ENCODE results near the gene SPATA31E1. TPM values are rescaled to one million over a fixed set of nuclear protein-coding genes. Genes with fewer than 3 reads are reported as not detected.

SPATA31E1 gene
- not detected in 2 replicates for total RNA-seq (2011; cell fraction: chromatin; rRNA removed; ENCODE audit: low replicate concordance)
- not detected in 2 replicates for total RNA-seq (2011; cell fraction: nucleolus; rRNA removed)
- not detected in 2 replicates for total RNA-seq (2011; cell fraction: nucleoplasm; rRNA removed)
- total RNA-seq (2014; rRNA removed) (not detected in 2 replicates), total RNA-seq (2014; rRNA removed; fragmentation: Illumina TruSeq; extraction: Trizol) (not detected in 2 replicates), total RNA-seq (2015; rRNA removed; fragmentation: Illumina TruSeq; extraction: Trizol) (not detected in 2 replicates), total RNA-seq (2021) (not detected in 2 replicates), polyA plus RNA-seq (2011; rRNA removed) (not detected in 2 replicates), polyA plus RNA-seq (2014; fragmentation: Illumina TruSeq; extraction: Trizol) (not detected in 2 replicates), polyA plus RNA-seq (2014; fragmentation: Nextera tagmentation; extraction: Ambion mirVana) (not detected), polyA plus RNA-seq (2014; rRNA removed) (not detected in 2 replicates), polyA minus RNA-seq (2011; rRNA and poly(A)+ RNA removed) (not detected in 2 replicates), Bru-seq, nascent RNA (not detected), BruChase-seq, experiment 1, labeled RNA remaining after a 2-hour chase (not detected), BruChase-seq, experiment 2, labeled RNA remaining after a 6-hour chase (not detected)
- not detected in 2 replicates for polyA plus RNA-seq (2011; cell fraction: cytosol; rRNA removed)
- polyA plus RNA-seq (2011; cell fraction: nucleus; rRNA removed): not detected in 2 replicates
- polyA plus RNA-seq (2012): 0.03 TPM in 1 of 2 replicates, not detected in the other
- polyA minus RNA-seq (2011; cell fraction: cytosol; rRNA and poly(A)+ RNA removed): not detected in 2 replicates
- polyA minus RNA-seq (2011; cell fraction: nucleus; rRNA and poly(A)+ RNA removed): not detected in 2 replicates
- long read RNA-seq, experiment 1: 0 reads
- long read RNA-seq, experiment 2: 0 reads
- long read RNA-seq, experiment 3: 0 reads

- Histone ChIP-seq H2AFZ (ENCODE audit: low read depth, low read length) (no peak within 1 kb of the TSS), H3K27me3 (ENCODE audit: control insufficient read depth in 2 of 2, insufficient read depth in 2 of 2, low read length in 2 of 2) (peaks cover 0 to 28% of the 10 kb centered on the region in 2 experiments; a peak in 2 of 5 replicates), H3K4me2 (ENCODE audit: insufficient read depth, low read length) (no peak within 1 kb of the TSS), H3K9ac (ENCODE audit: insufficient read depth in 1 of 2, low read depth in 2 of 2, low read length in 2 of 2) (no peak within 1 kb of the TSS), H3K9me1 (ENCODE audit: control insufficient read depth, insufficient read depth, low read length) (no peaks in the 10 kb centered on the region), H3K4me1 (replicated peaks in 1 of 2; ENCODE audit: control insufficient read depth in 2 of 2, insufficient read depth in 2 of 2, low read length in 2 of 2) (peaks cover 4 to 6% of the 10 kb centered on the region in 2 experiments; a peak in 3 of 5 replicates), H3K4me3 (no peak within 1 kb of the TSS), H3K36me3 (ENCODE audit: control insufficient read depth, insufficient read depth, low read length) (no peaks in the 10 kb centered on the region), H3K9me3 (replicated peaks; ENCODE audit: control insufficient read depth, insufficient read depth, low read depth, low read length) (no peaks in the 10 kb centered on the region), H3K27ac (ENCODE audit: extremely low read depth, low read depth, low read length) (no peak within 1 kb of the TSS), H3K79me2 (ENCODE audit: control insufficient read depth, insufficient read depth, low read length) (no peaks in the 10 kb centered on the region), H4K20me1 (replicated peaks; ENCODE audit: control insufficient read depth, insufficient read depth, low read length) (no peaks in the 10 kb centered on the region)
- intact Hi-C loops (cut with micrococcal nuclease): no loop called here
- 10% methylated on average over 2 of the region's 5 CpGs for whole genome bisulfite sequencing (ENCODE audit: insufficient coverage, low coverage, missing lambda C conversion rate)
- no peak for ATAC-seq
- in situ Hi-C loops (cut with MboI): no loop called here
- no peak for FAIRE-seq
- no TSS peak for BruUV-seq (replicated peaks)
- CTCF ChIA-PET (ENCODE audit: low intra/inter-chr PET ratio): no interaction called here
- POLR2A ChIA-PET: no interaction called here
- peak in 1 of 4 experiments; percentile 13 for DNase-seq (ENCODE audit: extremely low read depth in 1 of 4, low spot score in 3 of 4)
- TF ChIP-seq ETV1 (tag; conservative IDR thresholded peaks at IDR 0.05; ENCODE audit: low read depth): no peak
- TF ChIP-seq ZNF280A (IDR thresholded peaks at IDR 0.05; ENCODE audit: low read depth, partially characterized antibody): no peak
- TF ChIP-seq MNT (conservative IDR thresholded peaks at IDR 0.05): no peak
- TF ChIP-seq ZNF408 (CRISPR knock-in tag; IDR thresholded peaks at IDR 0.05; ENCODE audit: low read depth): no peak
- TF ChIP-seq POLR3G (IDR thresholded peaks at IDR 0.05; ENCODE audit: extremely low read depth, insufficient read length, insufficient replicate concordance): no peak
- TF ChIP-seq XRCC3 (IDR thresholded peaks at IDR 0.05): no peak
- TF ChIP-seq ZBTB7A (IDR thresholded peaks at IDR 0.05; ENCODE audit: borderline replicate concordance, control insufficient read depth, low read depth, low read length): no peak
- no peak for TF ChIP-seq BCL6 (CRISPR knock-in tag; IDR thresholded peaks at IDR 0.05)
- TF ChIP-seq CTCF (IDR thresholded peaks at IDR 0.05 in 2 of 3, conservative IDR thresholded peaks at IDR 0.05 in 1 of 3; ENCODE audit: insufficient read depth in 2 of 3, low read depth in 1 of 3, low read length in 3 of 3): no peak
- no peak for TF ChIP-seq CEBPB (tag; IDR thresholded peaks at IDR 0.05)
- no peak for TF ChIP-seq ZFP30 (CRISPR knock-in tag; IDR thresholded peaks at IDR 0.05; ENCODE audit: borderline replicate concordance)
- TF ChIP-seq MECOM (CRISPR knock-in tag; IDR thresholded peaks at IDR 0.05): no peak
- TF ChIP-seq THRA (IDR thresholded peaks at IDR 0.05): no peak
These were observed at the start of gene SPATA31E1 for GRCh38 chr9:87882627-87883026. Gene SPATA31E1 (plus strand): TSS chr9:87882877. CDS start chr9:87882892, 15 bp downstream.

Data from K562 (cell line).